GM21367 (cell line): ENCODE results near the gene UTP25.
"Not testable (repeated sequence)": the region's sequence is repeated elsewhere in the genome, so short reads cannot be mapped to it uniquely, and the experiment has no call there.

Source experiments
- ATAC-seq: cut with Tn5 transposase; IDR thresholded peaks from one replicate; pipeline ENCODE4 v1.9.1; 2021; ENCODE audit not compliant: unreplicated experiment

Gene UTP25

DNA sequence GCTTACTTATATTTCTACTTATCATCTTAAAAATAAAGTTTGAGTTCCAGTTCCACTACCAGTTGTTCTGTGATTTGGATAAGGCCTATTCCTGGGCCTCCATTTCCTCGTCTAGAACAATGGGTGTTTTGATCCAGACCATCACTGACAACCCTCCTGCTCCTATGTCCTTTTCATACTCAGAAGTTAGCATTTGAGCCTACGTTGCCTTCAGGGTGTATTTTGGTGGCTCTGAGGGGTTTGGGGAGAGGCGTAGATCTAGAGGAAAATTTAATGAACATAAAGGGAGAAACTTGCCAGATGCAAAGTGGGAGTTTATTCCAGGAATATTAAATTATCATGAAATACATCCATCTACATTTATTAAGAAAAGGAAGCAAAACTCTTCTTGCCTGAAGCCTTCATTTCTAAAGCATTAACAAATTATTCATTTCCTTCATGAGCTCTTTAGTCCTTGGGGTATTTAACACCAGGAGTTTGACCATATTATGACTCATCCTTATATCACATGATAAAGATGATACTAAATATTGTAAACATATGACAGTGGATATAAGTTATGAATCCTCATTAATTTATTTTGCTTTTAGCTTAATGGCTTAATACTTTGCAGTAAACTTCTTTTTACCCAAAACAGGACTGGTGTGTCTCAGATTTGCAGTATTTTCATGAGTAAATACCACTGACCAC, 63.0 kb downstream of the UTP25 start:
- no peak for ATAC-seq

DNA sequence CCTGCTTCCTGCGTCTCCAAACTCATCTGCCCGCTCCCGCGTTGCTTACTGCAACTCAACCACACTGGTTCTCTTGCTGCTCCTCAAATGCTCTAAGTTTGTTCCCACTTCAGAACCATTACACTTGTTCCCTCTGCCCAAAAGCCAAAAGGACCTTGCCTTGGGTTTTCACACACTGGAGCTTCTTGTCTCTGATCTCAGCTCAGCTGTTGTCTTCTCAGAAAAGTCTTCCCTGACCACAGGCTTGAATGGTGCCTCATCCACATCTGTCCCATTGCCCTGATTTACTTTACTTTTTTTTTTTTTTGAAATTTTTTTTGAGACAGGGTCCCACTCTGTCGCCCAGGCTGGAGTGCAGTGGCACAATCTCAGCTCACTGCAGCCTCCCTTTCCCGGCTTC, 66.0 kb downstream of the UTP25 start:
- ATAC-seq, result no peak

DNA sequence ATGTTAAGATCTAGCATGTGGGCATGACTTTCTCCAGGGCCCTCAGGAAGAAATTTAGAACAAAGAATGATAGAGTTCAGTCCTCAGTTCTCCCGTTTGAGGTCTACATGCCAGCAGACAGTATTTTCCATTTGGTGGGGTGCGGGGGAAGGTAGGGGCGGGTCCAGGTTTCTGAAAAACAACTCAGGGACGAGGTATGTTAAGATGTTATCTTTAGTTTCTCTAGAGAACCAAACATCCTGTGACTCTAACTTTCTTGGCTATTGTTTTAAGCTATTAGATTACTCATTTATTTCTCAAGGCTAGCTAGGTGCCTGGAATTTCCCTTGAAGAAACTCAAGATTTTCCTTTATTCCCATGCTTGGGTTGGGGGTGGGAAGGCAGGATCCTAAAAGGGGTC, 67.9 kb downstream of the UTP25 start:
- ATAC-seq, result no peak

DNA sequence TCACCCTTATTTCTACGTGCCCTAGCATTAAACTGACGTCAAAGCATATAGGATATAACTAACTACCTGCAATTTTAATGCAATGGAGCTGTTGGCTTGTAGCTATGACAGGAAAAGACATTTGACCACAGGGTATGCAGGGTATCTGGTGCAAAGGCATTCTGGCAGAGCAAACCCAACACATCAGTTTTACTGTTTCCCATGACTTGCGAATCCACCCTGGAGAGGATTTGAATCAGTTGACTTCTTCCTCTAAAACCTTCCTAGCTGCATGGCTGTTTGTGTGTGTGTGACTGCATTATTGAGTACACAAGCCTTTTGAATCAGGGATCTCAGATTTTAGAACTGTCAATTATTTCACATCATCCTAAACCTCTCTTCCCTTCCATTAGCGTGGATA, 68.6 kb downstream of the UTP25 start:
- no peak for ATAC-seq

DNA sequence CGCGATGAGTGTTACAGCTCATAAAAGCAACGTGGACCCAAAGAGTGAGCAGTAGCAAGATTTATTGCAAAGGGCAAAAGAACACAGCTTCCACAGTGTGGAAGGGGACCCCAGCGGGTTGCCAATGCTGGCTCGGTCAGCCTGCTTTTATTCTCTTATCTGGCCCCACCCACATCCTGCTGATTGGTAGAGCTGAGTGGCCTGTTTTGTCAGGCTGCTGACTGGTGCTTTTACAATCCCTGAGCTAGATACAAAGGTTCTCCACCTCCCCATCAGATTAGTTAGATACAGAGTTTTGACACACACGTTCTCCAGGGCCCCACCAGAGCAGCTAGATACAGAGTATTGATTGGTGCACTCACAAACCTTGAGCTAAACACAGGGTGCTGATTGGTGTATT, 70.5 kb downstream of the UTP25 start:
- not testable (repeated sequence) for ATAC-seq

DNA sequence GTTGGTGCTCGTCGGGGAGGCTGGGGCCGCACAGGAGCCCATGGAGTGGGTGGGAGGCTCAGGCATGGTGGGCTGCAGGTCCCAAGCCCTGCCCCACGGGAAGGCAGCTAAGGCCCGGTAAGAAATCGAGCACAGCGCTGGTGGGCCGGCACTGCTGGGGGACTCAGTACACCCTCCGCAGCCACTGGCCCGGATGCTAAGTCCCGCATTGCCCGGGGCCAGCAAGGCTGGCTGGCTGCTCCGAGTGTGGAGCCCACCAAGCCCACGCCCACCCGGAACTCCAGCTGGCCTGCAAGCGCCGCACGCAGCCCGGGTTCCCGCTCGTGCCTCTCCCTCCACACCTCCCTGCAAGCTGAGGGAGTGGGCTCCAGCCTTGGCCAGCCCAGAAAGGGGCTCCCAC, 71.1 kb downstream of the UTP25 start:
- ATAC-seq, result not testable (repeated sequence)

DNA sequence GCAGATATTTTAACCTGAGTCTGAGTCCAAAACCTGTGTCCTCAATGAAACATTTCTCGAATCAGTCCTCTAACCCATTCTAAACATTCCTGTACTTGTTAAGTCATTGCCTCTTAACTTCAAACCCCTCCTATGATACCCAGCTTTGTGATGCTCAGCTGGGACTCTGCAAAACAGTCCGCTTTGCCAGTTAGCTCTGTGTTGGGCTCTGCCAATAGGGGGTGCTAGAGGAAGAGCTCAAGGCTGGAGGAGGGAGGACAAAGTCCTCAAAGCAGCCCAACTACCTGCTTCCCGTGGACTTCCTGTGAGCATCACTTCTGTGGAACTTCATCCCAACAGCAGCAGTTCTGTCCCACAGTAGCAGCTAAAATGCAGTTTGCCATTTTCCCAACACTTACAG, 72.2 kb downstream of the UTP25 start:
- no peak for ATAC-seq

DNA sequence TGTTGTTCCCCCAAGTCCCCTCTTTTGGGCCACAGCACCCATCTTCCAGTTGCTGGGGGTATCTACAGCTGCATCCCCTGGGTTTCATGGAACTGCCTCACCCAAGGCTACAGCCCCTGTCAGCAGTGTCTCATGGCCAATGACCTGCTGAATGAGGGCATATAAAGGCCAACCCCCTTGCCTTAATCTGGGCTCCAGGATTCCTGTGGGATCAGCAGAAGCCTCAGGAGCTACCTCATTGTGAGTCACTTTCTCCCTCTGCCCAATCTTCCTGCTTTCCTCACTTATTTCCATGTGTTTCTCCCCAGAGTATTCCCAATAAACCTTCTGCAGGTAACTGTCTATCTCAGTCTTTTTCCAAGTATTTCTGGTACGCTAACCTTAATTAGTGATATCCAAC, 73.0 kb downstream of the UTP25 start:
- no peak for ATAC-seq

DNA sequence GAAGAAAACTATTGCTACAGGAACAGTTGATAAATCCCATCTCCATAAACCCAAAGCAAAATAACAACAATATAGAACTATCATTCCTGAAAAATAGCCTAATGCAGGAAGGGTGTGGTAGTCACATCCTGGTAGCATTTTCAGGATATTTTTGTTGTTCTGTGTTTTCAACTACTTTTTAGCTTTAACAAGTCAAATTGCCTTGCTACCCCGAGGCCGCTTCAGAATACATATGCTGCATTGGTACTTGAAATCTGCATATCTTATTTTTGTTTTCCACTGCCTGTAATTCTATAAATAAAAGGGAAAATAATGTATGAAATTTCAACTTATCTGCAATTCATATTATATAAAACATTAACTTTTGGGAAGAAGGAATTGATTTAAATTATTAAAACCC, 73.4 kb downstream of the UTP25 start:
- no peak for ATAC-seq

DNA sequence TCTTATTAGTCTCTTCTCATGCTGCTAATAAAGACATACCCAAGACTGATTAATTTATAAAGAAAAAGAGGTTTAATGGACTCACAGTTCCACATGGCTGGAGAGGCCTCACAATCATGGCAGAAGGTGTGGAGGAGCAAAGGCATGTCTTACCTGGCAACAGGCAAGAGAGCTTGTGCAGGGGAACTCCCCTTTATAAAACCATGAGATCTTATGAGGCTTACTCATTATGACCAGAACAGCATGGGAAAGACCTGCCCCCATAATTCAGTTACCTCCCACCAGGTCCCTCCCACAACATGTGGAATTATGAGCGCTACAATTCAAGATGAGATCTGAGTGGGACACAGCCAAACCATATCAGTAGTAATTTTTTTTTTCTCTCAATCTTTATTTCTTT, 77.0 kb downstream of the UTP25 start:
- not testable (repeated sequence) for ATAC-seq
